MM.1S (cell line): ENCODE data around the gene APLP2.

Experiments
- CTCF ChIP-seq: fragments of 300-600 bp; sonication (generic); IDR thresholded peaks from 2 replicates; pipeline ENCODE4 v1.5.1; 2016; ENCODE audit warnings: antibody characterized with exemption, low read length, mixed read lengths
- EZH2 ChIP-seq: fragments of 300-600 bp; sonication (generic); optimal IDR thresholded peaks from 2 replicates; pipeline ENCODE3; 2017; ENCODE audit warnings: low read depth, mild to moderate bottlenecking, antibody characterized with exemption, low read length, mixed read lengths
- EZH2phosphoT487 ChIP-seq: fragments of 300-600 bp; sonication (generic); IDR thresholded peaks from 2 replicates; pipeline ENCODE4 v1.6.1; 2018; ENCODE audit warnings: antibody characterized with exemption, low read length

GRCh38 chr11:130100381-130101095 is 30.8 kb downstream of the APLP2 start:
- TF ChIP-seq CTCF (no peak), EZH2 (no peak), EZH2phosphoT487 (no peak)
